Measurements from ENCODE around the gene HSD11B1L.
A peak's percentile ranks its signal among the peaks of the same experiment; 100 is the strongest.

Gene HSD11B1L

GRCh38 chr19:5706876-5707573 is 26.2 kb downstream of the HSD11B1L start:
- no peaks in the 10 kb centered on the region for H3K4me1 ChIP-seq (ENCODE audit: control insufficient read depth, insufficient read depth, low read length)
- no peaks in the 10 kb centered on the region for H3K9me3 ChIP-seq (ENCODE audit: control insufficient read depth, low read length)
- peaks cover 74% of the 10 kb centered on the region for H3K36me3 ChIP-seq (ENCODE audit: control insufficient read depth, insufficient read depth, low read length, severe bottlenecking)
- DNase-seq (ENCODE audit: low read depth) = no peak
- no peaks in the 10 kb centered on the region for H3K27me3 ChIP-seq (replicated peaks; ENCODE audit: control insufficient read depth, insufficient read depth, low read length)
- no peak overlapping the region for H3K9ac ChIP-seq (ENCODE audit: low read length)
- no peak overlapping the region for H3K4me3 ChIP-seq (ENCODE audit: low read length)

- H3K4me3 ChIP-seq (ENCODE audit: low read length) = no peak overlapping the region
- H3K36me3 ChIP-seq (ENCODE audit: control insufficient read depth, insufficient read depth, low read length, severe bottlenecking) = peaks cover 83% of the 10 kb centered on the region
Measured at GRCh38 chr19:5707576-5708575, 27.0 kb downstream of the HSD11B1L start.

DNA sequence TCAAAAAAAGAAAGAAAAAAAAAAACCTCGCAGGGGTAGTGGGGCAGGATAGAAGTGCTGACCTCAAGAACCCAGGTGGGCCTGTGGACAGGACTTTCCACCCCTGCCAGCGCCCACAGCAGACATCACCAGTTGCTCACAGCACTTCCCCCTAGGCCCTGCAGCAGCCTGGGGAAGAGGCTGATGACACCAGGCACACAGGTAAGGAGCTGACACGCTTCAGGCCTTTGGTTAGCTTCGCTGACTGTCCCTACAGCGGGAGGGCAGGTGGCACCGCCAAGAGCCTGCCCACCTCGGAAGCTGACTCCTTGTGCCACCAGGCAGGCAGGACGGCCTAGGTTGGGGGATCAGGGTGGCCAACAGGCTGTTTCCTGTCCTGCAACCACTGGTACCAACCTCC is 30.2 kb downstream of the HSD11B1L start:
- Histone ChIP-seq H3K4me1 (ENCODE audit: control insufficient read depth, insufficient read depth, low read length) (no peaks in the 10 kb centered on the region), H3K9ac (ENCODE audit: low read length) (no peak overlapping the region), H3K9me3 (ENCODE audit: control insufficient read depth, low read length) (no peaks in the 10 kb centered on the region), H3K36me3 (ENCODE audit: control insufficient read depth, insufficient read depth, low read length, severe bottlenecking) (peaks cover 65% of the 10 kb centered on the region), H3K27me3 (replicated peaks; ENCODE audit: control insufficient read depth, insufficient read depth, low read length) (no peaks in the 10 kb centered on the region), H3K4me3 (ENCODE audit: low read length) (no peak overlapping the region)
- DNase-seq (ENCODE audit: low read depth) = no peak

More at GRCh38 chr19:5707576-5708575, 27.0 kb downstream of the HSD11B1L start:
- H3K27me3 ChIP-seq (replicated peaks; ENCODE audit: control insufficient read depth, insufficient read depth, low read length) = no peaks in the 10 kb centered on the region
- no peaks in the 10 kb centered on the region for H3K4me1 ChIP-seq (ENCODE audit: control insufficient read depth, insufficient read depth, low read length)
- DNase-seq (ENCODE audit: low read depth) = no peak
- H3K9me3 ChIP-seq (ENCODE audit: control insufficient read depth, low read length) = no peaks in the 10 kb centered on the region
- no peak overlapping the region for H3K9ac ChIP-seq (ENCODE audit: low read length)

- H3K36me3 ChIP-seq (ENCODE audit: control insufficient read depth, insufficient read depth, low read length, severe bottlenecking) = peaks cover 58% of the 10 kb centered on the region
- no peak overlapping the region for H3K9ac ChIP-seq (ENCODE audit: low read length)
Measured at GRCh38 chr19:5711713-5712161, 30.9 kb downstream of the HSD11B1L start.

GRCh38 chr19:5713228-5713627 is 32.4 kb downstream of the HSD11B1L start:
- Histone ChIP-seq H3K9ac (ENCODE audit: low read length) (no peak overlapping the region), H3K4me3 (ENCODE audit: low read length) (no peak overlapping the region), H3K36me3 (ENCODE audit: control insufficient read depth, insufficient read depth, low read length, severe bottlenecking) (peaks cover 43% of the 10 kb centered on the region), H3K4me1 (ENCODE audit: control insufficient read depth, insufficient read depth, low read length) (peaks cover 13% of the 10 kb centered on the region), H3K27me3 (replicated peaks; ENCODE audit: control insufficient read depth, insufficient read depth, low read length) (no peaks in the 10 kb centered on the region), H3K9me3 (ENCODE audit: control insufficient read depth, low read length) (no peaks in the 10 kb centered on the region)
- DNase-seq (ENCODE audit: low read depth) = no peak

More at GRCh38 chr19:5711713-5712161, 30.9 kb downstream of the HSD11B1L start:
- DNase-seq (ENCODE audit: low read depth) = no peak
- Histone ChIP-seq H3K4me1 (ENCODE audit: control insufficient read depth, insufficient read depth, low read length) (no peaks in the 10 kb centered on the region), H3K9me3 (ENCODE audit: control insufficient read depth, low read length) (no peaks in the 10 kb centered on the region), H3K4me3 (ENCODE audit: low read length) (no peak overlapping the region), H3K27me3 (replicated peaks; ENCODE audit: control insufficient read depth, insufficient read depth, low read length) (no peaks in the 10 kb centered on the region)

- DNase-seq (ENCODE audit: low read depth) = no peak
- Histone ChIP-seq H3K9ac (ENCODE audit: low read length) (no peak overlapping the region), H3K27me3 (replicated peaks; ENCODE audit: control insufficient read depth, insufficient read depth, low read length) (no peaks in the 10 kb centered on the region), H3K9me3 (ENCODE audit: control insufficient read depth, low read length) (no peaks in the 10 kb centered on the region), H3K4me1 (ENCODE audit: control insufficient read depth, insufficient read depth, low read length) (peaks cover 16% of the 10 kb centered on the region), H3K4me3 (ENCODE audit: low read length) (no peak overlapping the region), H3K36me3 (ENCODE audit: control insufficient read depth, insufficient read depth, low read length, severe bottlenecking) (peaks cover 38% of the 10 kb centered on the region)
Measured at GRCh38 chr19:5714816-5715215, 34.0 kb downstream of the HSD11B1L start.

DNA sequence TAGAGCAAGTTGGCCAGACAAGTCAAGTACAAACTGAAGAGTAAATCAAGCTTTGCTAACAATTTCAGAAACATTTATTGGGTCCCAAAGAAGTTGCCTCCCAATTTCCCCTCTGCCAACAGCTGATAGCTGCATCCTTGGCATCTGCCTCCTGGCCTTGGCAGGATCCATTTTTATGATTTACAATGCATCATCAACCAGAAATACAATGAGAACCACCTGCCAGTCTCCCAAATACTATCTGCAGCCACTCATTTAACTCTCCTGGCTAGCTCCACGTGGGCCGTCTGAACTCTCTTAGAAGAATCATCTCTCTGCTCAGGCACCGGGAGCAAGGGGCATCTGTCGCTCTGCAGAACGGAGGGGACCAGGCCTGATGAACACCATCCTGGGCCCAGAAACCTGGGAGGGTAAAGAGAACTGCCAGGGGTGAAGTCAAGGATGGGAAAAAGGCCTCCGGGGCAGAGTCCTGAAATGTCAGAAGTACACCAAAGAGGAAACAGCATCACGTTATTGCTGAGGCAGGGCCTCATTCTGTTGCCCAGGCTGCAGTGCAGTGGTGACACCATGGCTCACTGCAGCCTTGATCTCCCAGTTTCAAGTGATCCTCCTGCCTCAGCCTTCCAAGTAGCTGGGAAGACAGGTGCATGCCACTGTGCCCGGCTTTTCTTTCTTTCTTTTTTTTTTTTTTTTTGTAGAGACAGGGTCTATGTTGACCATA is 36.5 kb downstream of the HSD11B1L start:
- Histone ChIP-seq H3K4me3 (ENCODE audit: low read length) (peak overlapping the region; percentile 96), H3K36me3 (ENCODE audit: control insufficient read depth, insufficient read depth, low read length, severe bottlenecking) (peaks cover 17% of the 10 kb centered on the region), H3K9me3 (ENCODE audit: control insufficient read depth, low read length) (no peaks in the 10 kb centered on the region), H3K9ac (ENCODE audit: low read length) (peak overlapping the region; percentile 97), H3K27me3 (replicated peaks; ENCODE audit: control insufficient read depth, insufficient read depth, low read length) (no peaks in the 10 kb centered on the region), H3K4me1 (ENCODE audit: control insufficient read depth, insufficient read depth, low read length) (peaks cover 16% of the 10 kb centered on the region)
- DNase-seq (ENCODE audit: low read depth) = no peak

- peak overlapping the region; percentile 97 for H3K9ac ChIP-seq (ENCODE audit: low read length)
- H3K9me3 ChIP-seq (ENCODE audit: control insufficient read depth, low read length) = no peaks in the 10 kb centered on the region
- peaks cover 9% of the 10 kb centered on the region for H3K36me3 ChIP-seq (ENCODE audit: control insufficient read depth, insufficient read depth, low read length, severe bottlenecking)
- peak; percentile 54 for DNase-seq (ENCODE audit: low read depth)
- no peaks in the 10 kb centered on the region for H3K27me3 ChIP-seq (replicated peaks; ENCODE audit: control insufficient read depth, insufficient read depth, low read length)
- H3K4me3 ChIP-seq (ENCODE audit: low read length) = peak overlapping the region; percentile 96
- H3K4me1 ChIP-seq (ENCODE audit: control insufficient read depth, insufficient read depth, low read length) = peaks cover 16% of the 10 kb centered on the region
Measured at GRCh38 chr19:5718037-5718578, 37.3 kb downstream of the HSD11B1L start.

- peak; percentile 90 for DNase-seq (ENCODE audit: low read depth)
- Histone ChIP-seq H3K9me3 (ENCODE audit: control insufficient read depth, low read length) (no peaks in the 10 kb centered on the region), H3K4me3 (ENCODE audit: low read length) (peak overlapping the region; percentile 96), H3K27me3 (replicated peaks; ENCODE audit: control insufficient read depth, insufficient read depth, low read length) (no peaks in the 10 kb centered on the region), H3K9ac (ENCODE audit: low read length) (peak overlapping the region; percentile 97), H3K36me3 (ENCODE audit: control insufficient read depth, insufficient read depth, low read length, severe bottlenecking) (peaks cover 3% of the 10 kb centered on the region), H3K4me1 (ENCODE audit: control insufficient read depth, insufficient read depth, low read length) (peaks cover 16% of the 10 kb centered on the region)
Measured at GRCh38 chr19:5718579-5719273, 37.9 kb downstream of the HSD11B1L start.

GRCh38 chr19:5719274-5719960 is 38.6 kb downstream of the HSD11B1L start:
- peaks cover 16% of the 10 kb centered on the region for H3K4me1 ChIP-seq (ENCODE audit: control insufficient read depth, insufficient read depth, low read length)
- peak overlapping the region; percentile 97 for H3K9ac ChIP-seq (ENCODE audit: low read length)
- no peaks in the 10 kb centered on the region for H3K27me3 ChIP-seq (replicated peaks; ENCODE audit: control insufficient read depth, insufficient read depth, low read length)
- H3K4me3 ChIP-seq (ENCODE audit: low read length) = peak overlapping the region; percentile 96
- H3K9me3 ChIP-seq (ENCODE audit: control insufficient read depth, low read length) = no peaks in the 10 kb centered on the region
- DNase-seq (ENCODE audit: low read depth) = peak; percentile 80
- H3K36me3 ChIP-seq (ENCODE audit: control insufficient read depth, insufficient read depth, low read length, severe bottlenecking) = no peaks in the 10 kb centered on the region
